ENCODE data around the gene CFAP70.

CFAP70 gene

DNA sequence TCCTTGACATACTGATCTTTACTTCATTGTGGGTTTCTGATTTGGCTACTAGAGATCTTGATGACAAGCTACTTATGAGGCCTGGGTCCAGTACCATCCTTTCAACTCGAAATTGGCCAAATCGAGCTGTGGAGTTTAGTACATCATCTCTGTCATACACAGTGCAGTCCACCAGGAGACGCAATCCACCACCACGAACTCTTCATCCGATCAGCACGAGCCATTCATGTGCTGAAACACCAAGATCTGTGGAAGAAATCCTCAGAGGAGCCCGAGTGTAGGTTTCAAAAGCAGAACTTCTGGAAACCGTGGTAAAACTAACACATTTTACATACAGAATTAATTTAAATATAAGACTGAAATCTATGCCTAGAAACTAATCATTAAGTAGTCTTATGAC is 125.8 kb downstream of the CFAP70 start:
- TF ChIP-seq EZH2 (IDR thresholded peaks at IDR 0.05; ENCODE audit: borderline replicate concordance, low read length): no peak
- TF ChIP-seq, protein P1, sequence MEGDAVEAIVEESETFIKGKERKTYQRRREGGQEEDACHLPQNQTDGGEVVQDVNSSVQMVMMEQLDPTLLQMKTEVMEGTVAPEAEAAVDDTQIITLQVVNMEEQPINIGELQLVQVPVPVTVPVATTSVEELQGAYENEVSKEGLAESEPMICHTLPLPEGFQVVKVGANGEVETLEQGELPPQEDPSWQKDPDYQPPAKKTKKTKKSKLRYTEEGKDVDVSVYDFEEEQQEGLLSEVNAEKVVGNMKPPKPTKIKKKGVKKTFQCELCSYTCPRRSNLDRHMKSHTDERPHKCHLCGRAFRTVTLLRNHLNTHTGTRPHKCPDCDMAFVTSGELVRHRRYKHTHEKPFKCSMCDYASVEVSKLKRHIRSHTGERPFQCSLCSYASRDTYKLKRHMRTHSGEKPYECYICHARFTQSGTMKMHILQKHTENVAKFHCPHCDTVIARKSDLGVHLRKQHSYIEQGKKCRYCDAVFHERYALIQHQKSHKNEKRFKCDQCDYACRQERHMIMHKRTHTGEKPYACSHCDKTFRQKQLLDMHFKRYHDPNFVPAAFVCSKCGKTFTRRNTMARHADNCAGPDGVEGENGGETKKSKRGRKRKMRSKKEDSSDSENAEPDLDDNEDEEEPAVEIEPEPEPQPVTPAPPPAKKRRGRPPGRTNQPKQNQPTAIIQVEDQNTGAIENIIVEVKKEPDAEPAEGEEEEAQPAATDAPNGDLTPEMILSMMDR (IDR thresholded peaks at IDR 0.05; ENCODE audit: low read length): peak; percentile 65
- Histone ChIP-seq H3K36me3 (ENCODE audit: insufficient read depth, low read length) (peaks cover 33% of the 10 kb centered on the region), H3F3A (ENCODE audit: insufficient read depth, low read length) (no peaks in the 10 kb centered on the region), H4K20me1 (ENCODE audit: insufficient read depth, low read length) (no peaks in the 10 kb centered on the region), H3K4me2 (ENCODE audit: low read length) (no peak overlapping the region), H3K9me2 (ENCODE audit: low read depth, low read length) (no peaks in the 10 kb centered on the region), H2AFZ (ENCODE audit: low read length) (no peak overlapping the region), H3K27ac (ENCODE audit: low read depth, low read length, poor library complexity, severe bottlenecking) (no peak overlapping the region), H3K9me3 (ENCODE audit: low read length) (no peaks in the 10 kb centered on the region), H3K79me2 (ENCODE audit: insufficient read depth, low read length) (no peaks in the 10 kb centered on the region), H3K9ac (ENCODE audit: low read length) (no peak overlapping the region), H3K27me3 (ENCODE audit: insufficient read depth, low read length) (no peaks in the 10 kb centered on the region), H3K4me3 (ENCODE audit: low read depth, low read length, poor library complexity, severe bottlenecking) (no peak overlapping the region), H3K4me1 (ENCODE audit: insufficient read depth, low read length, severe bottlenecking) (no peaks in the 10 kb centered on the region)

DNA sequence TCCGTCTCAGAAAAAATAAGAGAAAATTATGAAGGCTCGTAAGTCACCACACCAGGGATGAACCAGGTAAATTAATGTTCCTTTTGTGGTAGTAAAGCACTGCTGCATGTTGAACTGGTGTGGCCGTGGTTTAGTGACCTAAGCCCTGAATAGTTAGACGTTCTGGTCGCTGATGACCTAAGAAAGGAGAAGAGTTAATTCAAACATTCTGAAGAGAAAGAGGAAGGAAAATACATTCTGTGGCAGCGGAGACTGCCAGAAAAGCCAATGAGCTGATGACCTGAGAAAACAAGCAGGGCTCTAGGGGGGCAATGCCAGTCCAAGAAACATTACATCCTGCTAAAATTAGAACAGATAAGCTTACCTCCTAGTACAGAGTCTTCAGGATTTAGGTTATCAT is 129.1 kb downstream of the CFAP70 start:
- no peaks in the 10 kb centered on the region for H3K79me2 ChIP-seq (ENCODE audit: insufficient read depth, low read length)
- H2AFZ ChIP-seq (ENCODE audit: low read length): no peak overlapping the region
- no peaks in the 10 kb centered on the region for H3K27me3 ChIP-seq (ENCODE audit: insufficient read depth, low read length)
- TF ChIP-seq EZH2 (IDR thresholded peaks at IDR 0.05; ENCODE audit: borderline replicate concordance, low read length): no peak
- TF ChIP-seq, protein P1 (IDR thresholded peaks at IDR 0.05; ENCODE audit: low read length): no peak
- no peak overlapping the region for H3K27ac ChIP-seq (ENCODE audit: low read depth, low read length, poor library complexity, severe bottlenecking)
- H3F3A ChIP-seq (ENCODE audit: insufficient read depth, low read length): no peaks in the 10 kb centered on the region
- H3K9ac ChIP-seq (ENCODE audit: low read length): no peak overlapping the region
- no peak overlapping the region for H3K4me2 ChIP-seq (ENCODE audit: low read length)
- no peaks in the 10 kb centered on the region for H3K9me3 ChIP-seq (ENCODE audit: low read length)
- H3K4me3 ChIP-seq (ENCODE audit: low read depth, low read length, poor library complexity, severe bottlenecking): no peak overlapping the region
- H4K20me1 ChIP-seq (ENCODE audit: insufficient read depth, low read length): no peaks in the 10 kb centered on the region
- no peaks in the 10 kb centered on the region for H3K4me1 ChIP-seq (ENCODE audit: insufficient read depth, low read length, severe bottlenecking)
- peaks cover 10% of the 10 kb centered on the region; the same call in 1 of the 2 replicates for H3K36me3 ChIP-seq (ENCODE audit: insufficient read depth, low read length)
- no peaks in the 10 kb centered on the region for H3K9me2 ChIP-seq (ENCODE audit: low read depth, low read length)

DNA sequence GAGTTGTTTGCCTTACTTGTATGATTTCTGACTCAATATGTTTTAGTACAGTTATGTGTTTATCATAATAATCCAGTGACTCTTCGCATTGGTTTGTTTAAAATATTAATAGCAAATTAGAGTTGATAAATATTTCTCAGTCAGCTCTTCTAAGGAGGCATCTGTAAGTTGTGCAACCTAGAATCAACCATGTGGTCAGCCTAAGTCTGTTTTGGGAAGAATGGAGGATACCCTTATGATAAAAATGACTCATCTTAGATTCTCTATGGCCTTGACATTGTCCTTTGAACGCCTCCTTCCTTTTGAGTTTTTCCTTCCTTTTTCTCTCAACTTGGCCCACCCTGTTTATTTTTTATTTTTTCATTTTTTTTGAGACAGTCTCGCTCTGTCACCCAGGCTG is 130.4 kb downstream of the CFAP70 start:
- Histone ChIP-seq H4K20me1 (ENCODE audit: insufficient read depth, low read length) (no peaks in the 10 kb centered on the region), H3K9ac (ENCODE audit: low read length) (no peak overlapping the region), H3K9me2 (ENCODE audit: low read depth, low read length) (no peaks in the 10 kb centered on the region), H3K4me2 (ENCODE audit: low read length) (no peak overlapping the region), H3K79me2 (ENCODE audit: insufficient read depth, low read length) (no peaks in the 10 kb centered on the region), H3K4me1 (ENCODE audit: insufficient read depth, low read length, severe bottlenecking) (no peaks in the 10 kb centered on the region), H3K27me3 (ENCODE audit: insufficient read depth, low read length) (no peaks in the 10 kb centered on the region), H2AFZ (ENCODE audit: low read length) (no peak overlapping the region), H3K4me3 (ENCODE audit: low read depth, low read length, poor library complexity, severe bottlenecking) (no peak overlapping the region), H3K27ac (ENCODE audit: low read depth, low read length, poor library complexity, severe bottlenecking) (no peak overlapping the region), H3K36me3 (ENCODE audit: insufficient read depth, low read length) (no peaks in the 10 kb centered on the region), H3K9me3 (ENCODE audit: low read length) (no peaks in the 10 kb centered on the region), H3F3A (ENCODE audit: insufficient read depth, low read length) (no peaks in the 10 kb centered on the region)
- TF ChIP-seq EZH2 (IDR thresholded peaks at IDR 0.05; ENCODE audit: borderline replicate concordance, low read length): no peak

DNA sequence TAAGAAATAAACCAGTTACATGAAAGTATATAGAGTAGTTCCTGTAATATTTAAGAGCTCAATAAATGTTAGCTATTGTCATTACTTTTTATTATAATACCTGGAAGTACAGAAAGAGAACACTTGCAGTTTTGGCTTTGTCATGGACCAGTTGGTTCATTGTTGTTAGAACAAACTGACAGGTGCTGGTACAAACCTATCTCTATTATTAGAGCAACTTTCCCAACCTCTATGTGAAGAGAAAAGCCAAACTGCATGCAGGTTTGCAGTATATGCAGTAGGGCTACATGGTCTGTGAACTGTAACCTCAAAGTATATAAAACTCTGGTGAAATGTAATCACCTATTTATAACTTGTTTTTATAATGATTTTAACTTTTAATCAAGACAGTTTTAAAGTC is 132.0 kb downstream of the CFAP70 start:
- H4K20me1 ChIP-seq (ENCODE audit: insufficient read depth, low read length): no peaks in the 10 kb centered on the region
- no peak overlapping the region for H3K4me2 ChIP-seq (ENCODE audit: low read length)
- H3K27ac ChIP-seq (ENCODE audit: low read depth, low read length, poor library complexity, severe bottlenecking): no peak overlapping the region
- no peaks in the 10 kb centered on the region for H3K9me3 ChIP-seq (ENCODE audit: low read length)
- H3K79me2 ChIP-seq (ENCODE audit: insufficient read depth, low read length): no peaks in the 10 kb centered on the region
- no peaks in the 10 kb centered on the region for H3K9me2 ChIP-seq (ENCODE audit: low read depth, low read length)
- no peak overlapping the region for H3K4me3 ChIP-seq (ENCODE audit: low read depth, low read length, poor library complexity, severe bottlenecking)
- H3K9ac ChIP-seq (ENCODE audit: low read length): no peak overlapping the region
- no peaks in the 10 kb centered on the region for H3K4me1 ChIP-seq (ENCODE audit: insufficient read depth, low read length, severe bottlenecking)
- TF ChIP-seq, protein P1 (IDR thresholded peaks at IDR 0.05; ENCODE audit: low read length): no peak
- TF ChIP-seq EZH2 (IDR thresholded peaks at IDR 0.05; ENCODE audit: borderline replicate concordance, low read length): no peak
- no peaks in the 10 kb centered on the region for H3F3A ChIP-seq (ENCODE audit: insufficient read depth, low read length)
- H3K27me3 ChIP-seq (ENCODE audit: insufficient read depth, low read length): no peaks in the 10 kb centered on the region
- H2AFZ ChIP-seq (ENCODE audit: low read length): no peak overlapping the region
- no peaks in the 10 kb centered on the region for H3K36me3 ChIP-seq (ENCODE audit: insufficient read depth, low read length)
